ENCODE measurements around the gene PTTG1IP. TPM values are rescaled to one million over a fixed set of nuclear protein-coding genes. Genes with fewer than 3 reads are reported as not detected.
A peak's percentile ranks its signal among the peaks of the same experiment; 100 is the strongest.

PTTG1IP gene
- total RNA-seq, 2 experiments from 2014 or later: 60.7 to 61.8 TPM

- H3K4me1 Mint-ChIP-seq (ENCODE audit: low read depth): peaks cover 32% of the 10 kb centered on the region
- peaks cover 43% of the 10 kb centered on the region for H3K36me3 Mint-ChIP-seq (ENCODE audit: low read depth)
- ChIA-PET POLR2A (interaction anchor here (1.2 kb wide), 1 partner anchor 52 kb away, joined by 3 read pairs; no protein-coding TSS in a partner anchor), CTCF (interaction anchor here (1.4 to 1.8 kb wide), 3 partner anchors 9 to 61 kb away, joined by 4 to 7 read pairs (median 4); partner anchors contain the start of gene UBE2G2)
- intact Hi-C loops (cut with micrococcal nuclease): no loop called here
- DNase-seq: no peak
- peak overlapping the region; percentile 1 for H3K4me3 Mint-ChIP-seq
- ATAC-seq: peak; percentile 50
- peak overlapping the region; percentile 68 for H3K27ac Mint-ChIP-seq
- no peaks in the 10 kb centered on the region for H3K9me3 Mint-ChIP-seq
- no peak for TF ChIP-seq CTCF (IDR thresholded peaks at IDR 0.05)
- H3K27me3 Mint-ChIP-seq: no peaks in the 10 kb centered on the region
Measured at GRCh38 chr21:44854664-44855446, 18.6 kb downstream of the PTTG1IP start.

- no peak for ATAC-seq
- Mint-ChIP-seq H3K36me3 (ENCODE audit: low read depth) (peaks cover 40% of the 10 kb centered on the region), H3K4me3 (peak overlapping the region; percentile 1), H3K27me3 (no peaks in the 10 kb centered on the region), H3K4me1 (ENCODE audit: low read depth) (peaks cover 30% of the 10 kb centered on the region), H3K27ac (peak overlapping the region; percentile 68), H3K9me3 (no peaks in the 10 kb centered on the region)
- DNase-seq: no peak
- intact Hi-C loops (cut with micrococcal nuclease): no loop called here
- ChIA-PET POLR2A (no interaction called here), CTCF (interaction anchor here (1.5 to 1.8 kb wide), 2 partner anchors 8 to 61 kb away, joined by 4 to 7 read pairs; no protein-coding TSS in a partner anchor)
- no peak for TF ChIP-seq CTCF (IDR thresholded peaks at IDR 0.05)
Measured at GRCh38 chr21:44854391-44854663, 19.2 kb downstream of the PTTG1IP start.

- ATAC-seq (no peak), DNase-seq (no peak)
- H3K27me3 Mint-ChIP-seq: no peaks in the 10 kb centered on the region
- peaks cover 37% of the 10 kb centered on the region for H3K36me3 Mint-ChIP-seq (ENCODE audit: low read depth)
- ChIA-PET CTCF (interaction anchor here (1.5 to 1.8 kb wide), 3 partner anchors 8 to 60 kb away, joined by 3 to 7 read pairs (median 4); partner anchors contain the start of gene UBE2G2), POLR2A (no interaction called here)
- peaks cover 30% of the 10 kb centered on the region for H3K4me1 Mint-ChIP-seq (ENCODE audit: low read depth)
- H3K9me3 Mint-ChIP-seq: no peaks in the 10 kb centered on the region
- no peak for TF ChIP-seq CTCF (IDR thresholded peaks at IDR 0.05)
- intact Hi-C loops (cut with micrococcal nuclease): no loop called here
- no peak overlapping the region for H3K4me3 Mint-ChIP-seq
- H3K27ac Mint-ChIP-seq: peak overlapping the region; percentile 68
Measured at GRCh38 chr21:44853601-44854390, 19.7 kb downstream of the PTTG1IP start.

GRCh38 chr21:44850905-44851657 is 22.4 kb downstream of the PTTG1IP start:
- Mint-ChIP-seq H3K27ac (peak overlapping the region; percentile 38), H3K9me3 (no peaks in the 10 kb centered on the region), H3K36me3 (ENCODE audit: low read depth) (peaks cover 40% of the 10 kb centered on the region), H3K27me3 (no peaks in the 10 kb centered on the region), H3K4me3 (no peak overlapping the region), H3K4me1 (ENCODE audit: low read depth) (peaks cover 42% of the 10 kb centered on the region)
- intact Hi-C loops (cut with micrococcal nuclease): no loop called here
- CTCF ChIA-PET: interaction anchor here (1.0 to 1.5 kb wide), 2 partner anchors 58 to 287 kb away, joined by 3 read pairs; no protein-coding TSS in a partner anchor
- POLR2A ChIA-PET: interaction anchor here (0.6 to 1.0 kb wide), 3 partner anchors 22 to 385 kb away, joined by 3 to 5 read pairs (median 3); partner anchors contain the start of gene UBE2G2
- TF ChIP-seq CTCF (IDR thresholded peaks at IDR 0.05): no peak
- no peak for DNase-seq
- no peak for ATAC-seq

Measured in activated CD8-positive, alpha-beta T cell treated with anti-CD3 and anti-CD28 coated beads for 36 hours (primary cell).